IMR-90 (cell line): Measurements from ENCODE around the gene GOSR1.

ENCODE experiments used
- FOS ChIP-seq: fragments of 150-350 bp; IDR thresholded peaks from 2 replicates; pipeline ENCODE4 v1.6.1; 2016; ENCODE audit warnings: low read depth, low read length
- MAZ ChIP-seq: IDR thresholded peaks from 2 replicates; pipeline ENCODE4 v1.6.1; 2012; ENCODE audit warnings: low read depth, mild to moderate bottlenecking, low read length, improper control_type of control experiment, moderate library complexity, borderline replicate concordance
- MXI1 ChIP-seq: IDR thresholded peaks from 2 replicates; pipeline ENCODE4 v1.6.1; 2012; ENCODE audit warnings: low read depth, mild to moderate bottlenecking, low read length, moderate library complexity, borderline replicate concordance
- POLR2A ChIP-seq: IDR thresholded peaks from 2 replicates; pipeline ENCODE4 v1.6.1; 2012; ENCODE audit warnings: mild to moderate bottlenecking, low read depth, low read length
- TF ChIP-seq, protein P1 (sequence below): fragments of 150-350 bp; IDR thresholded peaks from 2 replicates; pipeline ENCODE4 v1.6.1; 2017; ENCODE audit warnings: mild to moderate bottlenecking, antibody characterized with exemption, low read length, low read depth
- TF ChIP-seq, protein P2 (sequence below): conservative IDR thresholded peaks from 2 replicates; pipeline ENCODE4 v1.5.1; 2012; ENCODE audit warnings: mild to moderate bottlenecking, low read depth, low read length, improper control_type of control experiment

DNA sequence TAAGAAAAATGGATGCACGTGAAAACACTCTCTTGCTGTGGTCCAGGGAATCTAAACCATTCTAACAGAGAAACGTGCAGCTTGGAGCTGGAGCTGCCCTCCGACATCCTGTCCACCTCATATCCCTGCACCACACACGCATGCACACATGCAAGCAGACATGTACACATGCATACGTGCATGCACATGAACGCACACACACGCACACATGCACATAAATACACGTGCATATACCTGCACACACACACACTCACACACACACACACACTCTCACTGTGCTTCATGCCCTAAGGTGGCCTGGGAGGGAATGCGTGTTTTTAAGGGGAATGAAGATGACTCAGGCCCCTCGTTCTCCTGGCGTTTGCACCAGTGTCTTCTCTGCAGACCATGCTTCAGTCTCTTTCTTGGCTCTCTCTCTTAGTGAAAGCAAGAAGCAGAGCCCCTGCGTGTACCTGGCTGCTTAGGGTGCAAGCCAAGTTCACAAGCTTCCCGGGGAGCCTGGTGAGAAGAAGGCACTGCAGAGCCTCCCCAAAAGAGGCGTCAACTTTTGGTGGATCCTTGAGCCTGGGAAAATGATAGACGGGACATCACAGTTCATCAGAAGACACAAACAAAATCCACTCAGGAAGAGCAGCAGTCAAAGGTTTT is 72.8 kb downstream of the GOSR1 start:
- TF ChIP-seq, protein P1, sequence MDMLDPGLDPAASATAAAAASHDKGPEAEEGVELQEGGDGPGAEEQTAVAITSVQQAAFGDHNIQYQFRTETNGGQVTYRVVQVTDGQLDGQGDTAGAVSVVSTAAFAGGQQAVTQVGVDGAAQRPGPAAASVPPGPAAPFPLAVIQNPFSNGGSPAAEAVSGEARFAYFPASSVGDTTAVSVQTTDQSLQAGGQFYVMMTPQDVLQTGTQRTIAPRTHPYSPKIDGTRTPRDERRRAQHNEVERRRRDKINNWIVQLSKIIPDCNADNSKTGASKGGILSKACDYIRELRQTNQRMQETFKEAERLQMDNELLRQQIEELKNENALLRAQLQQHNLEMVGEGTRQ: no peak
- TF ChIP-seq POLR2A: no peak
- no peak for TF ChIP-seq MXI1
- TF ChIP-seq, protein P2, sequence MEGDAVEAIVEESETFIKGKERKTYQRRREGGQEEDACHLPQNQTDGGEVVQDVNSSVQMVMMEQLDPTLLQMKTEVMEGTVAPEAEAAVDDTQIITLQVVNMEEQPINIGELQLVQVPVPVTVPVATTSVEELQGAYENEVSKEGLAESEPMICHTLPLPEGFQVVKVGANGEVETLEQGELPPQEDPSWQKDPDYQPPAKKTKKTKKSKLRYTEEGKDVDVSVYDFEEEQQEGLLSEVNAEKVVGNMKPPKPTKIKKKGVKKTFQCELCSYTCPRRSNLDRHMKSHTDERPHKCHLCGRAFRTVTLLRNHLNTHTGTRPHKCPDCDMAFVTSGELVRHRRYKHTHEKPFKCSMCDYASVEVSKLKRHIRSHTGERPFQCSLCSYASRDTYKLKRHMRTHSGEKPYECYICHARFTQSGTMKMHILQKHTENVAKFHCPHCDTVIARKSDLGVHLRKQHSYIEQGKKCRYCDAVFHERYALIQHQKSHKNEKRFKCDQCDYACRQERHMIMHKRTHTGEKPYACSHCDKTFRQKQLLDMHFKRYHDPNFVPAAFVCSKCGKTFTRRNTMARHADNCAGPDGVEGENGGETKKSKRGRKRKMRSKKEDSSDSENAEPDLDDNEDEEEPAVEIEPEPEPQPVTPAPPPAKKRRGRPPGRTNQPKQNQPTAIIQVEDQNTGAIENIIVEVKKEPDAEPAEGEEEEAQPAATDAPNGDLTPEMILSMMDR: no peak
- no peak for TF ChIP-seq FOS
- TF ChIP-seq MAZ: no peak
